ENCODE results near the gene CDKN2D. TPM values are rescaled to one million over a fixed set of nuclear protein-coding genes. Genes with fewer than 3 reads are reported as not detected.
A peak's percentile ranks its signal among the peaks of the same experiment; 100 is the strongest.

The CDKN2D gene
- total and polyA plus RNA-seq, 10 of the 15 experiments (the other 5 are each of a cell fraction or from before 2014, with no cell fraction given) = 0.53 to 17.2 (median 6.7) TPM

DNA sequence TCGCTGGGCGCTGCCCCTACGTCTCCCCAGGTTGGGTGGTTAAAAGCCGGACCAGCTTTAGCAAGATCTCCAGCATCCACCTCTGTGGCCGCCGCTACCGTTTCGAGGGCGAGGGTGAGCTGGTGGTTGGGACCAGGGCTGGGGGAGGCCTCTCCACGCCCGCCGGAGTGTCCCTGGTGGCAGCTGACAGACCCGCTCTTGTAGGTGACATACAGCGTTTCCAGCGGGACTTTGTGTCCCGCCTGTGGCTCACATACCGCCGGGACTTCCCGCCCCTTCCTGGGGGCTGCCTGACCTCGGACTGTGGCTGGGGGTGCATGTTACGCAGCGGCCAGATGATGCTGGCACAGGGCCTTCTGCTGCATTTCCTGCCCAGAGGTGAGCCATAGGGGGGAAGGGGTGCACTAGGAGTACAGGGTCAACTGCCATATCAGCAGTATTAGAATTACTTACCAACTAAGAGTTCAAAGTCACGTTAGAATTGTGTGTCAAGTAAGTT, 24.0 kb downstream of the CDKN2D start:
- H3K79me2 ChIP-seq (ENCODE audit: control insufficient read depth, insufficient read depth, low read length) = peaks cover 11% of the 10 kb centered on the region
- H3K36me3 ChIP-seq (ENCODE audit: control insufficient read depth in 2 of 2, insufficient read depth in 2 of 2, low read length in 1 of 2) = peaks cover 3% of the 10 kb centered on the region in 2 experiments; a peak in 3 of 4 replicates
- intact Hi-C loops (cut with micrococcal nuclease; ENCODE audit: unreplicated experiment) = no loop called here
- H3K4me1 ChIP-seq (ENCODE audit: control insufficient read depth, insufficient read depth, low read length) = peaks cover 14% of the 10 kb centered on the region
- ATAC-seq (no peak), FAIRE-seq (no peak), DNase-seq (ENCODE audit: low read depth, low spot score) (no peak)
- H3K4me2 ChIP-seq (ENCODE audit: control insufficient read depth, insufficient read depth) = peak overlapping the region; percentile 100
- ChIA-PET POLR2A (interaction anchor here (0.5 to 2.5 kb wide), 4 partner anchors 10 to 26 kb away, joined by 3 to 7 read pairs (median 6); no protein-coding TSS in a partner anchor), CTCF (interaction anchor here (1.1 kb wide), 1 partner anchor 99 kb away, joined by 3 read pairs; no protein-coding TSS in a partner anchor), SMC1A (ENCODE audit: uncharacterized antibody, unreplicated experiment) (no interaction called here), RAD21 (ENCODE audit: unreplicated experiment) (no interaction called here)
- H3K9me3 ChIP-seq (replicated peaks; ENCODE audit: control insufficient read depth, insufficient read depth, low read length) = no peaks in the 10 kb centered on the region
- in situ Hi-C loops (cut with MboI) = no loop called here
- H2AFZ ChIP-seq (ENCODE audit: control insufficient read depth, low read depth, low read length) = no peak overlapping the region
- peak overlapping the region; percentile 97 for H3K9ac ChIP-seq (ENCODE audit: control insufficient read depth, insufficient read depth, low read length)
- H4K20me1 ChIP-seq (ENCODE audit: control insufficient read depth, insufficient read depth) = no peaks in the 10 kb centered on the region
- TF ChIP-seq, protein P1, sequence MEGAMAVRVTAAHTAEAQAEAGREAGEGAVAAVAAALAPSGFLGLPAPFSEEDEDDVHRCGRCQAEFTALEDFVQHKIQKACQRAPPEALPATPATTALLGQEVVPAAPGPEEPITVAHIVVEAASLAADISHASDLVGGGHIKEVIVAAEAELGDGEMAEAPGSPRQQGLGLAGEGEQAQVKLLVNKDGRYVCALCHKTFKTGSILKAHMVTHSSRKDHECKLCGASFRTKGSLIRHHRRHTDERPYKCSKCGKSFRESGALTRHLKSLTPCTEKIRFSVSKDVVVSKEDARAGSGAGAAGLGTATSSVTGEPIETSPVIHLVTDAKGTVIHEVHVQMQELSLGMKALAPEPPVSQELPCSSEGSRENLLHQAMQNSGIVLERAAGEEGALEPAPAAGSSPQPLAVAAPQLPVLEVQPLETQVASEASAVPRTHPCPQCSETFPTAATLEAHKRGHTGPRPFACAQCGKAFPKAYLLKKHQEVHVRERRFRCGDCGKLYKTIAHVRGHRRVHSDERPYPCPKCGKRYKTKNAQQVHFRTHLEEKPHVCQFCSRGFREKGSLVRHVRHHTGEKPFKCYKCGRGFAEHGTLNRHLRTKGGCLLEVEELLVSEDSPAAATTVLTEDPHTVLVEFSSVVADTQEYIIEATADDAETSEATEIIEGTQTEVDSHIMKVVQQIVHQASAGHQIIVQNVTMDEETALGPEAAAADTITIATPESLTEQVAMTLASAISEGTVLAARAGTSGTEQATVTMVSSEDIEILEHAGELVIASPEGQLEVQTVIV (IDR thresholded peaks at IDR 0.05; ENCODE audit: borderline replicate concordance, partially characterized antibody) = no peak
- TF ChIP-seq NBN (IDR thresholded peaks at IDR 0.05) = no peak
- TF ChIP-seq SMARCA5 (IDR thresholded peaks at IDR 0.05) = no peak
- TF ChIP-seq KLF5 (IDR thresholded peaks at IDR 0.05; ENCODE audit: partially characterized antibody) = no peak
- TF ChIP-seq FOXK2 (IDR thresholded peaks at IDR 0.05) = no peak
- TF ChIP-seq IKZF1 (conservative IDR thresholded peaks at IDR 0.05) = no peak
- TF ChIP-seq, protein P2, sequence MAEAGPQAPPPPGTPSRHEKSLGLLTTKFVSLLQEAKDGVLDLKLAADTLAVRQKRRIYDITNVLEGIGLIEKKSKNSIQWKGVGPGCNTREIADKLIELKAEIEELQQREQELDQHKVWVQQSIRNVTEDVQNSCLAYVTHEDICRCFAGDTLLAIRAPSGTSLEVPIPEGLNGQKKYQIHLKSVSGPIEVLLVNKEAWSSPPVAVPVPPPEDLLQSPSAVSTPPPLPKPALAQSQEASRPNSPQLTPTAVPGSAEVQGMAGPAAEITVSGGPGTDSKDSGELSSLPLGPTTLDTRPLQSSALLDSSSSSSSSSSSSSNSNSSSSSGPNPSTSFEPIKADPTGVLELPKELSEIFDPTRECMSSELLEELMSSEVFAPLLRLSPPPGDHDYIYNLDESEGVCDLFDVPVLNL (IDR thresholded peaks at IDR 0.05; ENCODE audit: low read depth, low read length) = no peak
- no peak for TF ChIP-seq TCF12 (IDR thresholded peaks at IDR 0.05; ENCODE audit: low read depth, low read length)
- TF ChIP-seq, protein P3, sequence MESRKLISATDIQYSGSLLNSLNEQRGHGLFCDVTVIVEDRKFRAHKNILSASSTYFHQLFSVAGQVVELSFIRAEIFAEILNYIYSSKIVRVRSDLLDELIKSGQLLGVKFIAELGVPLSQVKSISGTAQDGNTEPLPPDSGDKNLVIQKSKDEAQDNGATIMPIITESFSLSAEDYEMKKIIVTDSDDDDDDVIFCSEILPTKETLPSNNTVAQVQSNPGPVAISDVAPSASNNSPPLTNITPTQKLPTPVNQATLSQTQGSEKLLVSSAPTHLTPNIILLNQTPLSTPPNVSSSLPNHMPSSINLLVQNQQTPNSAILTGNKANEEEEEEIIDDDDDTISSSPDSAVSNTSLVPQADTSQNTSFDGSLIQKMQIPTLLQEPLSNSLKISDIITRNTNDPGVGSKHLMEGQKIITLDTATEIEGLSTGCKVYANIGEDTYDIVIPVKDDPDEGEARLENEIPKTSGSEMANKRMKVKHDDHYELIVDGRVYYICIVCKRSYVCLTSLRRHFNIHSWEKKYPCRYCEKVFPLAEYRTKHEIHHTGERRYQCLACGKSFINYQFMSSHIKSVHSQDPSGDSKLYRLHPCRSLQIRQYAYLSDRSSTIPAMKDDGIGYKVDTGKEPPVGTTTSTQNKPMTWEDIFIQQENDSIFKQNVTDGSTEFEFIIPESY (IDR thresholded peaks at IDR 0.05) = peak; percentile 37; the same call in 1 of the 2 replicates
- WGBS (ENCODE audit: insufficient coverage, insufficient replicate concordance, low lambda C conversion rate, missing lambda C conversion rate) = 72% methylated on average over 23 of the region's 23 CpGs
- H3K27me3 ChIP-seq (replicated peaks in 1 of 2; ENCODE audit: control insufficient read depth in 2 of 2, insufficient read depth in 2 of 2, low read length in 1 of 2) = no peaks in the 10 kb centered on the region
- H3K27ac ChIP-seq (ENCODE audit: control insufficient read depth, insufficient read depth) = peak overlapping the region; percentile 83
- BruUV-seq (replicated peaks) = TSS peak; percentile 72
- H3K4me3 ChIP-seq = peak overlapping the region; percentile 93

Measured in GM12878 (cell line).